GM10248 (cell line): ENCODE data around the gene GGT1.

ENCODE experiments used
- CTCF ChIA-PET: fragments of 300-600 bp; sonication (Branson Sonifier 250); formaldehyde crosslinking; extraction: SDS; loops from one replicate; lab custom pipeline; 2021; ENCODE audit warnings: antibody characterized with exemption; lab: Yijun Ruan, JAX
- POLR2A ChIA-PET: fragments of 350-650 bp; sonication (Branson Sonifier 250); formaldehyde crosslinking; extraction: SDS; loops from one replicate; lab custom pipeline; 2020; ENCODE audit warnings: antibody characterized with exemption; lab: Yijun Ruan, JAX
- DNase-seq: peaks from one replicate; pipeline ENCODE4 v3.0.0; 2012; ENCODE audit errors: extremely low spot score
- CTCF ChIP-seq: IDR thresholded peaks from 2 replicates; pipeline ENCODE4 v1.5.1; 2012; ENCODE audit warnings: mild to moderate bottlenecking, low read depth; ENCODE audit errors: extremely low read depth, missing control alignments, control extremely low read depth

The GGT1 gene

GRCh38 chr22:24563246-24563645, 39.7 kb upstream of the GGT1 start:
- CTCF ChIA-PET, result no interaction called here
- TF ChIP-seq CTCF, result no peak
- POLR2A ChIA-PET, result no interaction called here
- DNase-seq, result no peak

GRCh38 chr22:24564376-24565058, 38.5 kb upstream of the GGT1 start:
- POLR2A ChIA-PET, result no interaction called here
- TF ChIP-seq CTCF, result no peak
- CTCF ChIA-PET, result interaction anchor here (1.2 to 1.5 kb wide), 2 partner anchors 12 to 20 kb away, joined by 3 read pairs; no protein-coding TSS in a partner anchor
- DNase-seq, result no peak

- no peak for TF ChIP-seq CTCF
- CTCF ChIA-PET, result interaction anchor here (1.1 to 1.5 kb wide), 3 partner anchors 9 to 21 kb away, joined by 3 read pairs; partner anchors contain the start of gene SNRPD3
- POLR2A ChIA-PET, result no interaction called here
- DNase-seq, result no peak
These were observed 37.9 kb upstream of the GGT1 start for GRCh38 chr22:24565077-24565476.

- CTCF ChIA-PET, result interaction anchor here (1.7 kb wide), 1 partner anchor 13 kb away, joined by 4 read pairs; no protein-coding TSS in a partner anchor
- no peak for TF ChIP-seq CTCF
- POLR2A ChIA-PET, result interaction anchor here (1.7 kb wide), 1 partner anchor 10 kb away, joined by 4 read pairs; no protein-coding TSS in a partner anchor
These were observed 36.0 kb upstream of the GGT1 start for GRCh38 chr22:24566899-24567511.

GRCh38 chr22:24567668-24568067, 35.3 kb upstream of the GGT1 start:
- ChIA-PET POLR2A (interaction anchor here (1.7 kb wide), 1 partner anchor 10 kb away, joined by 4 read pairs; no protein-coding TSS in a partner anchor), CTCF (interaction anchor here (1.7 kb wide), 1 partner anchor 12 kb away, joined by 4 read pairs; no protein-coding TSS in a partner anchor)
- peak; percentile 60 for DNase-seq
- TF ChIP-seq CTCF, result no peak

More at GRCh38 chr22:24566899-24567511, 36.0 kb upstream of the GGT1 start:
- no peak for DNase-seq

- TF ChIP-seq CTCF, result no peak
- no peak for DNase-seq
- POLR2A ChIA-PET, result no interaction called here
- CTCF ChIA-PET, result interaction anchor here (1.2 kb wide), 1 partner anchor 11 kb away, joined by 3 read pairs; no protein-coding TSS in a partner anchor
These were observed 31.7 kb upstream of the GGT1 start for GRCh38 chr22:24571266-24571665.
